GM21576 (cell line): Measurements from ENCODE around the gene OR10H4.
"Not testable (repeated sequence)": the region's sequence is repeated elsewhere in the genome, so short reads cannot be mapped to it uniquely, and the experiment has no call there.

Source experiments
- ATAC-seq: cut with Tn5 transposase; IDR thresholded peaks from one replicate; pipeline ENCODE4 v1.9.1; 2021; ENCODE audit warnings: mild to moderate bottlenecking, moderate library complexity; ENCODE audit not compliant: unreplicated experiment

Gene OR10H4

GRCh38 chr19:15937771-15938170 lies 11.0 kb upstream of the OR10H4 start:
- no peak for ATAC-seq

DNA sequence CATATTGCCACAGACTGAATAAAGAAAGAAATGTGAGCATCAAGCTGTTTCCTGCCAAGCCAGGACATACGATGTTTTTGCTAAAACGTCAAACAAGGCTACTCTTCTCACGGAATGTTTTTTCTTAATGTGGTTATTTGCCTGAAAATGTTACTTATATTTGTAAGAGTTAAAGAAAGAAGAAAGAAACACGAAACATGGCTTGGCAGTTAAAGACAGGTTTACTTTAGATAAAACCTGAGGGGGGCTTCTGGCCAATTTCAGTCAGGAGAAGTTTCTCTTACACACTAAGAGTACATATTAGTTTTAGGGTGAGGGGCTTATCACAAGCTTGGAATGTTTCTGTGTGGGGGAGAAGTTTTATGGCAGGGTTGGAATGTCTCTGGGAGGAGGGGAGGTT lies 4.4 kb upstream of the OR10H4 start:
- no peak for ATAC-seq

DNA sequence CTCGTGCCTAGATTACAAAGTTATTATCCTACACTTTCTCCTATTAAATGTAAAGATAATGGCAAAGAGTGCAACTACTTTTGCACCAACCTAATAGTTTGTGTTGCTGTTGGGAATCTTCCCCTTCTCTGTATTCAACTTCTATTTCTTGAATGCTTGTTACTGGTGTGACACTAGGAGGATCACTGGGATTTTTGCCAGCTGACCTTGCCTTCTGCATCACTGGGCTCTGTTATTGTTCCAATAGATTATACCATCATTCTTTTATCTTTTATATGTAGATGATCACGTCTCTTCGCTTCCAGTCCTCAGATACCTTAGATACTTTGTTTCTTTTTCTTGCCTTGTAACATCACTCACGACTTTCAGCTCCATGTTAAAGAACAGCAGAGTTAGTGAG lies 3.5 kb upstream of the OR10H4 start:
- ATAC-seq: no peak

GRCh38 chr19:15954820-15955219 lies 6.0 kb downstream of the OR10H4 start:
- no peak for ATAC-seq

- ATAC-seq: no peak
Measured at GRCh38 chr19:15962319-15962718, 13.5 kb downstream of the OR10H4 start.

DNA sequence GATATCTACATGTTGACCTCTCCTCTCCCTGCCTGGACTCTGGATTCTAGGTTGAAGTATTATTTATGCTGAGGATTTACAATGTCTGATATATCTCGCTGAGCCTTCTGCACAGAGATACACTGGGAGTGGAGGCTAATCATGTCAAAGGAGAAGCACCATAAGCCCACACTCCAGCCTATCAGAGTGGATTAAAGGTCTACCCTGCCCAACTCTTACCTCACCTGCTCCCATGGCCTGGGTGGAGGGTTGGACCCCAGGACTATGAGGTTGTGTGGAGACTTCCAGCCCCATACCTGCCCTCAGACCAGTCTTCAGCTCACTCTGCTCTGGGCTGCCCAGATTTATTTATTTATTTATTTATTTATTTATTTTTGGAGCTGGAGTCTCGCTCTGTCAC lies 15.4 kb downstream of the OR10H4 start:
- ATAC-seq: no peak

- ATAC-seq: no peak
Measured at GRCh38 chr19:15971224-15971780, 22.5 kb downstream of the OR10H4 start.

GRCh38 chr19:15972043-15972442 lies 23.2 kb downstream of the OR10H4 start:
- ATAC-seq: not testable (repeated sequence)

GRCh38 chr19:15974856-15975255 lies 26.0 kb downstream of the OR10H4 start:
- no peak for ATAC-seq

GRCh38 chr19:15976836-15977689 lies 28.3 kb downstream of the OR10H4 start:
- ATAC-seq: no peak

DNA sequence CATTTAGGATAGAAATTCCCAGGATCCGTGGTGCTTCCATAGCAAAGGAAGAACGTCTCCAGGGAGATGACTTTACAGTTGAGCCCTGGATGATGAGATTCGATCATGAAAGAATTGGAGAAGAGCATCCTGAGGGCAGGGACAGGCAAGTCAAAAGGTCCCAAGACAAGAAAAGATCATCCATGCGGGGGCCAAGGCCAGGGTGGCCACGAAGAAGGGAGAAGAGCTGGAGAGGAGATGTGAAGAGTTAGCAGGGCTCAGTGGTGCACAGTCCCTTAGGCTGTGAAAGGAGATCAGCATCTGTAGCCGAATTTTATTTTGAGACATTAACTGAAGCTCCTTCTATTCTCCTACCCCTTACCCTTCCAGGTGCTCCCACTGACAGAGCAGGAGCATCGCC lies 28.9 kb downstream of the OR10H4 start:
- no peak for ATAC-seq

DNA sequence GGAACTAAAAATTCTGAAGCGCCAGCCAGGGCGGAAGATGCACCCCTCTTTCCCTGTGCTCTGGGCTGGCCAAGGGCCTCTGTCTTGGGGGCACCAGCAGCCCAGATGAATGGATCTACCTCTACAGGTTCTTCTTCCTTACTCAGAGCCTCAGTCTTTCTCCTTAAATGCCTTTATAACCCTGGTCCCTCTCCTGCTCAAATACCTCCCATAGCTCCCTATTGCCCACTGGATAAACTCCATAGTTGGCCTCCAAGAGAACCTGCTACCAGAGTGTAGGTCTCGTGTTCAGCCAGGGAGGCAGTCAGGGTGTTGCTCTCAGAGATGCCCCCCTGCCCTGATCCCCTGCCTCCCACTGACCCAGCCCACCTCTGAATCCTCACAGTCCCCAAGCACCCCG lies 30.5 kb downstream of the OR10H4 start:
- ATAC-seq: no peak

GRCh38 chr19:15985831-15986230 lies 37.0 kb downstream of the OR10H4 start:
- not testable (repeated sequence) for ATAC-seq

- no peak for ATAC-seq
Measured at GRCh38 chr19:15986701-15987100, 37.9 kb downstream of the OR10H4 start.

DNA sequence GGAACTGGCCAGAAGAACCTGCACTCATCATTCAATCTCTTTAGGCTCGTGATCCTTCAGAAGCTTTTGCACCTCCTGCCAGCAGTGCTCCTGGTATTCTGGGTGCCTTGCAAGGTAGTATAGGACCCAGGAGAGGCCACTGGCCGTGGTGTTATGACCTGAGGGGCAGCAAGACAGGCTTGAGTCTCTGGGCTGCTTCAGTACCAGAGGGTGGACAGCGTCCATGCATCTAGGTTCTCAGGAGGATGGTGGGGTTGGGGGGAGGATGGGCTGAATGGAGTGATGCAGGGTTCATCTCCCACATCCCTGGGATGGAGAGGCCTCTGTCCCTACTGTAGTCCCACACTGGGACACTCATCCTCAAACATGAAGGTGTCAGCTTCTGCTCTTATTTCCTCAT lies 41.1 kb downstream of the OR10H4 start:
- no peak for ATAC-seq

DNA sequence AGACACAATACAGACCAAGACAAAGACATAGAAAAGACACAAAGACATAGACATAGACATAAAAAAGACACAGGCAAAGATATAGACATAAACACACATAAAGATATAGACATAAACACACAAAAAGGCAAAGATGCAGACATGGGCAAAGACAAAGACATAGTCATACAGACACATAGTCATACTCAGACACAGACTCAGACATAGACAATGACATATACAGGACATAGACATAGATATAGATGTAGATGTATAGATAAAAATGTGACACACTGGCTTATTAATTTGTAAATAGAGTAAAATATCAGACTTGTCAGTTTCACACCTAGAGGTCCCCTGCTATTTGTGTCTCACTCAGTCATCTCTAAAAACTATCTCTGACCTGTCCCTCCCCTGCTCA lies 42.8 kb downstream of the OR10H4 start:
- no peak for ATAC-seq

GRCh38 chr19:15992014-15992413 lies 43.2 kb downstream of the OR10H4 start:
- ATAC-seq: no peak

- ATAC-seq: no peak
Measured at GRCh38 chr19:15995536-15995935, 46.7 kb downstream of the OR10H4 start.

DNA sequence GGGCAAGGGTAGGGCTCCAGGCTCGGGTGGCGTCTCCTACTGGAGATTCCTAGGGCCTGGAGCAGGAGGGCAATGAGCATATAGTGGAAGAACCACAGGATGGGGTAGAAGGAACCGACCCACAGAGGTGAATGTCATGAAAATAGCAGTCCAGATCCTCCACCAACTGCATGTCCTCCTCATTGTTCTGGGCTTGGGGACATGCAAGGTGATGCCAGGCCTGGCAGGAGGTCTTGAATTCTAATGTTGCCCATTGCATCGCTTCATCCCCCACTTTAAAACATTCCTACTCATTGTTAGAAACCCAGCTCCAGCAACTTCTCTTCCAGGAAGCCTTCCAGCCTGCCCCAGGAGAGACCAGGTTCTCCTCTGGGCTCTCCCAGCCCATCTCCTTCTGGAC lies 49.4 kb downstream of the OR10H4 start:
- ATAC-seq: no peak
